K562 (cell line): ENCODE measurements around the gene SLC7A6OS. TPM values are rescaled to one million over a fixed set of nuclear protein-coding genes. Genes with fewer than 3 reads are reported as not detected.

ENCODE experiments used
- ATAC-seq: fragments of 200-7000 bp; cut with Tn5 transposase; 3 replicates; pipeline ENCODE4 v1.9.1; 2020; ENCODE audit warnings: moderate library complexity
- BruUV-seq: library from RNA; stranded (reverse); fragments of 400-500 nt; replicated peaks from 2 replicates; lab custom pipeline; 2021; lab: Mats Ljungman, UMichigan
- CTCF ChIA-PET: fragments of 300-600 bp; formaldehyde crosslinking; extraction: SDS; loops from one replicate; lab custom pipeline; 2021; ENCODE audit warnings: low intra/inter-chr PET ratio; lab: Yijun Ruan, JAX
- POLR2A ChIA-PET: fragments of 300-600, 350-650 bp; sonication (Branson Sonifier 250); formaldehyde crosslinking; extraction: SDS; loops from one replicate; lab custom pipeline; 2021; ENCODE audit warnings: antibody characterized with exemption, inconsistent platforms; lab: Yijun Ruan, JAX
- DNase-seq, 4 experiments: peaks; one replicate each; pipeline versions ENCODE4 v3.0.0 to v3.0.0-alpha.2; 2011 to 2018; ENCODE audit warnings: low spot score in 3 of 4, mixed read lengths in 3 of 4; ENCODE audit errors: extremely low read depth in 1 of 4
- FAIRE-seq: peaks from 2 replicates; lab custom pipeline; 2011; peaks lifted over from hg19 to GRCh38; lab: Jason Lieb, UNC
- H2AFZ ChIP-seq: 2 replicates; pipeline ENCODE4 v1.6.0; 2011; ENCODE audit warnings: low read depth, low read length, control low read depth, inconsistent platforms
- H3K27ac ChIP-seq: fragments of 200-600 bp; 3 replicates; pipeline ENCODE4 v1.8.0; 2011; ENCODE audit warnings: low read depth, mild to moderate bottlenecking, control low read depth, inconsistent platforms, low read length, moderate library complexity, mixed read lengths; ENCODE audit errors: extremely low read depth
- H3K27me3 ChIP-seq, 2 experiments: fragments of 300-600 bp in 1 of 2; 2 replicates in 1 of 2; 3 replicates in 1 of 2; pipeline versions ENCODE4 v1.6.0 to v1.8.0; 2011; ENCODE audit warnings: inconsistent platforms in 2 of 2, low read length in 2 of 2, mild to moderate bottlenecking in 1 of 2, mixed read lengths in 1 of 2, moderate library complexity in 1 of 2; ENCODE audit not compliant: control insufficient read depth in 2 of 2, insufficient read depth in 2 of 2
- H3K36me3 ChIP-seq: fragments of 300-600 bp; 3 replicates; pipeline ENCODE4 v1.8.0; 2011; ENCODE audit warnings: mild to moderate bottlenecking, low read length, inconsistent platforms; ENCODE audit not compliant: control insufficient read depth, insufficient read depth
- H3K4me1 ChIP-seq, 2 experiments: fragments of 200-600 bp in 1 of 2; replicated peaks in 1 of 2; 2 replicates in 1 of 2; 3 replicates in 1 of 2; pipeline versions ENCODE4 v1.5.1 to v1.8.0; 2011; ENCODE audit warnings: inconsistent platforms in 2 of 2, low read length in 2 of 2, mild to moderate bottlenecking in 1 of 2, mixed read lengths in 1 of 2, moderate library complexity in 1 of 2; ENCODE audit not compliant: control insufficient read depth in 2 of 2, insufficient read depth in 2 of 2
- H3K4me2 ChIP-seq: 2 replicates; pipeline ENCODE4 v1.6.1; 2011; ENCODE audit warnings: low read length, control low read depth, inconsistent platforms, mixed read lengths; ENCODE audit not compliant: insufficient read depth
- H3K4me3 ChIP-seq: fragments of 200-600 bp; sonication (generic), shearing (Covaris generic); 2 replicates; pipeline ENCODE4 v1.5.1; 2016; ENCODE audit warnings: control low read depth, inconsistent platforms
- H3K79me2 ChIP-seq: fragments of 200-600 bp; 3 replicates; pipeline ENCODE4 v1.8.0; 2011; ENCODE audit warnings: low read length, inconsistent platforms; ENCODE audit not compliant: control insufficient read depth, insufficient read depth
- H3K9ac ChIP-seq, 2 experiments: 2 replicates each; pipeline versions ENCODE4 v1.6.0 to v1.6.1; 2011; ENCODE audit warnings: low read depth in 2 of 2, low read length in 2 of 2, control low read depth in 1 of 2, inconsistent platforms in 1 of 2, mild to moderate bottlenecking in 1 of 2, mixed read lengths in 1 of 2; ENCODE audit not compliant: insufficient read depth in 1 of 2
- H3K9me1 ChIP-seq: one replicate; pipeline ENCODE4 v1.6.0; 2011; ENCODE audit warnings: inconsistent platforms, mild to moderate bottlenecking, low read length, moderate library complexity; ENCODE audit not compliant: control insufficient read depth, insufficient read depth
- H3K9me3 ChIP-seq: replicated peaks from 2 replicates; pipeline ENCODE4 v1.5.1; 2011; ENCODE audit warnings: low read depth, low read length, inconsistent platforms; ENCODE audit not compliant: control insufficient read depth, insufficient read depth
- H4K20me1 ChIP-seq: replicated peaks from 2 replicates; pipeline ENCODE4 v1.6.1; 2011; ENCODE audit warnings: low read length, inconsistent platforms, mixed read lengths; ENCODE audit not compliant: control insufficient read depth, insufficient read depth
- EP300 ChIP-seq: IDR thresholded peaks from 2 replicates; pipeline ENCODE4 v1.6.1; 2012; ENCODE audit warnings: low read length, improper control_type of control experiment
- HNRNPLL ChIP-seq: fragments of 200-400 bp; formaldehyde crosslinking; IDR thresholded peaks from 2 replicates; pipeline ENCODE4 v1.6.1; 2017; ENCODE audit warnings: low read length, low read depth, mild to moderate bottlenecking; ENCODE audit not compliant: poor library complexity, severe bottlenecking
- KAT7 ChIP-seq: sonication (generic); formaldehyde crosslinking; IDR thresholded peaks from 2 replicates; pipeline ENCODE4 v1.8.0; 2022; ENCODE audit warnings: missing genetic modification reagents, mild to moderate bottlenecking, borderline replicate concordance
- KAT8 ChIP-seq: fragments of 450-650 bp; IDR thresholded peaks from 2 replicates; pipeline ENCODE4 v1.6.1; 2016; ENCODE audit warnings: low read depth, mild to moderate bottlenecking
- MAFG ChIP-seq: fragments of 450-650 bp; conservative IDR thresholded peaks from 2 replicates; pipeline ENCODE4 v1.6.1; 2016; ENCODE audit warnings: missing genetic modification characterization, missing compliant biosample characterization
- NFATC3 ChIP-seq: fragments of 450-650 bp; IDR thresholded peaks from 2 replicates; pipeline ENCODE4 v1.6.1; 2017; ENCODE audit warnings: mild to moderate bottlenecking
- RREB1 ChIP-seq: fragments of 250-450 bp; sonication (Bioruptor Pico); IDR thresholded peaks from 2 replicates; pipeline ENCODE4 v1.4.0; 2020
- SMARCB1 ChIP-seq: IDR thresholded peaks from 2 replicates; pipeline ENCODE4 v1.6.1; 2011; ENCODE audit warnings: improper control_type of control experiment, low read depth; ENCODE audit not compliant: insufficient read length
- TEAD2 ChIP-seq: fragments of 450-650 bp; IDR thresholded peaks from 2 replicates; pipeline ENCODE4 v1.6.1; 2016; ENCODE audit warnings: missing genetic modification characterization, control low read depth, missing compliant biosample characterization
- XRCC5 ChIP-seq: fragments of 200-400 bp; formaldehyde crosslinking; IDR thresholded peaks from 2 replicates; pipeline ENCODE4 v1.6.1; 2017; ENCODE audit warnings: low read depth, mild to moderate bottlenecking, low read length
- YBX1 ChIP-seq: fragments of 450-650 bp; IDR thresholded peaks from 2 replicates; pipeline ENCODE4 v1.7.1; 2016; ENCODE audit warnings: mild to moderate bottlenecking
- ZBTB26 ChIP-seq: fragments of 450-650 bp; formaldehyde crosslinking; IDR thresholded peaks from 2 replicates; pipeline ENCODE4 v1.4.0; 2022; ENCODE audit warnings: missing genetic modification characterization
- WGBS: fragments of 100-300 bp; shearing (Covaris generic); methylation state at CpG from one replicate; pipeline ENCODE4 v1.1.6; 2016; ENCODE audit warnings: low coverage, mixed read lengths; ENCODE audit not compliant: insufficient coverage; ENCODE audit errors: missing lambda C conversion rate; 5-methylcytosine and 5-hydroxymethylcytosine counted together
- in situ Hi-C: fragments of 300-500 bp; cut with MboI; formaldehyde crosslinking; loops from 4 replicates; pipeline ENCODE4 v1.15.0; 2018; ENCODE audit warnings: inconsistent platforms, mixed read lengths
- intact Hi-C: fragments of 100-400 bp; cut with micrococcal nuclease; formaldehyde crosslinking; loops from 2 replicates; pipeline ENCODE4 v1.14.2; 2022
- polyA plus RNA-seq, 8 experiments: library from polyadenylated mRNA; depleted of rRNA in 4 of 8; stranded (reverse) in 5 of 8; unstranded in 3 of 8; fragments of >200 nt; fragmentation: Nextera tagmentation in 2 of 8; fragmentation: Illumina TruSeq in 1 of 8; extraction: Ambion mirVana in 2 of 8; extraction: Trizol in 1 of 8; gene quantifications; 2 replicates each; pipeline versions ENCODE4 v1.2.1 to v1.2.3, GENCODE V29; 2011 to 2014; ENCODE audit warnings: inconsistent platforms in 1 of 8, missing spikeins in 1 of 8
- total RNA-seq, 7 experiments: library from RNA; depleted of rRNA in 6 of 7; stranded (reverse); fragments of >200 nt in 6 of 7; fragmentation: Illumina TruSeq in 2 of 7; extraction: Trizol in 2 of 7; gene quantifications; 2 replicates each; pipeline versions ENCODE4 v1.2.1 to v1.2.3, GENCODE V29; 2011 to 2021; ENCODE audit warnings: low replicate concordance in 1 of 7

The SLC7A6OS gene
- total and polyA plus RNA-seq, 9 of the 15 experiments (the other 6 are each of a cell fraction or from before 2014, with no cell fraction given), result 2.7 to 23.6 (median 17.2) TPM

- H3K4me2 ChIP-seq, result peak overlapping the region; percentile 94
- H3K9me3 ChIP-seq, result no peaks in the 10 kb centered on the region
- peak overlapping the region; percentile 78 to 94 for H3K9ac ChIP-seq
- peaks cover 70% of the 10 kb centered on the region for H3K36me3 ChIP-seq
- FAIRE-seq, result no peak
- H3K79me2 ChIP-seq, result peaks cover 76% of the 10 kb centered on the region
- peak overlapping the region; percentile 79 for H3K27ac ChIP-seq
- intact Hi-C loops (no loop called here), in situ Hi-C loops (loop anchor here (10.0 kb wide), 1 partner anchor 316 kb away; the partner anchor contains the start of gene DPEP2)
- DNase-seq, result peak in 2 of 4 experiments; percentile 68 to 74
- no peaks in the 10 kb centered on the region for H4K20me1 ChIP-seq
- no peaks in the 10 kb centered on the region for H3K9me1 ChIP-seq
- peak overlapping the region; percentile 83 for H2AFZ ChIP-seq
- ChIA-PET CTCF (no interaction called here), POLR2A (interaction anchor here (0.5 to 1.7 kb wide), 18 partner anchors 9 to 805 kb away, joined by 3 to 17 read pairs (median 4); partner anchors contain the start of gene SLC7A6)
- 0% methylated on average over 28 of the region's 29 CpGs for WGBS
- peak overlapping the region; percentile 81 for H3K4me3 ChIP-seq
- H3K4me1 ChIP-seq, result peaks cover 14 to 28% of the 10 kb centered on the region in 2 experiments; a peak in 4 of 5 replicates
- TSS peak; percentile 74 for BruUV-seq
- H3K27me3 ChIP-seq, result no peaks in the 10 kb centered on the region
- peak; percentile 58 for ATAC-seq
- TF ChIP-seq EP300 (no peak), KAT7 (CRISPR knock-in tag) (0 out of 2 replicates have a peak, but pooled peaks have one; percentile 70), NFATC3 (no peak), HNRNPLL (peak; percentile 52), TEAD2 (tag) (no peak), YBX1 (no peak), KAT8 (no peak), ZBTB26 (CRISPR knock-in tag) (0 out of 2 replicates have a peak, but pooled peaks have one; percentile 5), SMARCB1 (no peak), RREB1 (CRISPR knock-in tag) (peak; percentile 63; the same call in 1 of the 2 replicates), MAFG (no peak), XRCC5 (no peak)
Measured at GRCh38 chr16:68310437-68310773, 341 bp downstream of the SLC7A6OS start.
